NCI-H2029 treated with DMSO at 0.1 percent for 48 hours (cell line): ENCODE data around the gene MAT1A.

ENCODE experiments used
- DNase-seq: peaks from one replicate; lab custom pipeline; 2025; lab: John Stamatoyannopoulos, UW

MAT1A gene

GRCh38 chr10:80281784-80282765 is 7.4 kb downstream of the MAT1A start:
- no peak for DNase-seq

- DNase-seq = no peak
Measured at GRCh38 chr10:80281292-80281691, 8.2 kb downstream of the MAT1A start.

- DNase-seq = no peak
Measured at GRCh38 chr10:80280071-80280800, 9.2 kb downstream of the MAT1A start.

GRCh38 chr10:80279146-80279545 is 10.3 kb downstream of the MAT1A start:
- no peak for DNase-seq

GRCh38 chr10:80278480-80278879 is 11.0 kb downstream of the MAT1A start:
- DNase-seq = no peak

GRCh38 chr10:80277567-80278250 is 11.7 kb downstream of the MAT1A start:
- DNase-seq = no peak

- no peak for DNase-seq
Measured at GRCh38 chr10:80277016-80277415, 12.4 kb downstream of the MAT1A start.

- no peak for DNase-seq
Measured at GRCh38 chr10:80276335-80276734, 13.1 kb downstream of the MAT1A start.

GRCh38 chr10:80275756-80276155 is 13.7 kb downstream of the MAT1A start:
- no peak for DNase-seq

- DNase-seq = no peak
Measured at GRCh38 chr10:80275135-80275498, 14.3 kb downstream of the MAT1A start.

- DNase-seq = no peak
Measured at GRCh38 chr10:80274396-80275134, 14.9 kb downstream of the MAT1A start.

GRCh38 chr10:80273523-80274170 is 15.8 kb downstream of the MAT1A start:
- no peak for DNase-seq

GRCh38 chr10:80272793-80273522 is 16.5 kb downstream of the MAT1A start:
- no peak for DNase-seq

GRCh38 chr10:80271416-80271815 is 18.0 kb downstream of the MAT1A start:
- DNase-seq = no peak

- no peak for DNase-seq
Measured at GRCh38 chr10:80270887-80271286, 18.6 kb downstream of the MAT1A start.

GRCh38 chr10:80268938-80269588 is 20.4 kb downstream of the MAT1A start:
- no peak for DNase-seq

- no peak for DNase-seq
Measured at GRCh38 chr10:80268266-80268665, 21.2 kb downstream of the MAT1A start.

GRCh38 chr10:80266513-80266863 is 23.0 kb downstream of the MAT1A start:
- no peak for DNase-seq

GRCh38 chr10:80265740-80266512 is 23.5 kb downstream of the MAT1A start:
- DNase-seq = no peak
